HTERT RPE-1 (cell line): ENCODE results near the gene MPDU1.
"Not testable (repeated sequence)": the region's sequence is repeated elsewhere in the genome, so short reads cannot be mapped to it uniquely, and the experiment has no call there.

Source experiments
- in situ Hi-C: fragments of 300-500 bp; cut with MboI; formaldehyde crosslinking; loops from 4 replicates; pipeline ENCODE4 v1.14.3; 2020; ENCODE audit warnings: low sequenced_read_pairs

MPDU1 gene

DNA sequence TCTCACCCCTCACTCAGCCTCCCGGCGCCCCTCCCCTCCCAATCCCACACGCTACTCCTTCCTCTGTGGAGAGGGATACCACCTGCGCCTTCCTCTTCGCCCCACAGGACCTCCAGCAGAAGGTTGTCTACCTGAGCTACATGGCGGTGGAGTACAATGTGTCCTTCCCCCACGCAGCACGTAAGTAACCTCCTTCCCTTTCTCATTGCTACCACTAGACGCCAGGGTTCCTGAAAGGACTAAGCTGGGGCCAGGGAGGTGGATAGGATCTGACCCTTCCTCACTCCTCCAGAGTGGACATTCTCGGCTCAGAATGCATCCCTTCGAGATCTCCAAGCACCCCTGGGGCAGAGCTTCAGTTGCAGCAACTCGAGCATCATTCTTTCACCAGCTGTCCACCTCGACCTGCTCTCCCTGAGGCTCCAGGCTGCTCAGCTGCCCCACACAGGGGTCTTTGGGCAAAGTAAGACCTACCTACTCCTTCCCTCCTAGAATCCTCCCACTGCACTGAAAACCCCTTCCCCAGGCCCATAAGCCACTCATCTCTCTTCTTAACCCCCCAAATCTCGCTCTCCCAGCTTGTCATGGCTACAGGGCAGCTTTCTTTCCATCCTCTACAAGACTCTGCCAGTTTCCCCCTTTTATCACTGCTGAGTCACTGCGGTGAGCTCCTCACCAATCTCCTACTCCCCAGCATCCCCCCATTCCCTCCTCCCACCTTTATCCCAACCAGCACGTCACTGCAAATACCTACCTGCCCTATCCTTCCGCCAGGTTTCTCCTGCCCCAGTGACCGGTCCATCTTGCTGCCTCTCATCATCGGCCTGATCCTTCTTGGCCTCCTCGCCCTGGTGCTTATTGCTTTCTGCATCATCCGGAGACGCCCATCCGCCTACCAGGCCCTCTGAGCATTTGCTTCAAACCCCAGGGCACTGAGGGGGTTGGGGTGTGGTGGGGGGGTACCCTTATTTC lies 2.8 kb upstream of the MPDU1 start:
- in situ Hi-C loops: no loop called here

DNA sequence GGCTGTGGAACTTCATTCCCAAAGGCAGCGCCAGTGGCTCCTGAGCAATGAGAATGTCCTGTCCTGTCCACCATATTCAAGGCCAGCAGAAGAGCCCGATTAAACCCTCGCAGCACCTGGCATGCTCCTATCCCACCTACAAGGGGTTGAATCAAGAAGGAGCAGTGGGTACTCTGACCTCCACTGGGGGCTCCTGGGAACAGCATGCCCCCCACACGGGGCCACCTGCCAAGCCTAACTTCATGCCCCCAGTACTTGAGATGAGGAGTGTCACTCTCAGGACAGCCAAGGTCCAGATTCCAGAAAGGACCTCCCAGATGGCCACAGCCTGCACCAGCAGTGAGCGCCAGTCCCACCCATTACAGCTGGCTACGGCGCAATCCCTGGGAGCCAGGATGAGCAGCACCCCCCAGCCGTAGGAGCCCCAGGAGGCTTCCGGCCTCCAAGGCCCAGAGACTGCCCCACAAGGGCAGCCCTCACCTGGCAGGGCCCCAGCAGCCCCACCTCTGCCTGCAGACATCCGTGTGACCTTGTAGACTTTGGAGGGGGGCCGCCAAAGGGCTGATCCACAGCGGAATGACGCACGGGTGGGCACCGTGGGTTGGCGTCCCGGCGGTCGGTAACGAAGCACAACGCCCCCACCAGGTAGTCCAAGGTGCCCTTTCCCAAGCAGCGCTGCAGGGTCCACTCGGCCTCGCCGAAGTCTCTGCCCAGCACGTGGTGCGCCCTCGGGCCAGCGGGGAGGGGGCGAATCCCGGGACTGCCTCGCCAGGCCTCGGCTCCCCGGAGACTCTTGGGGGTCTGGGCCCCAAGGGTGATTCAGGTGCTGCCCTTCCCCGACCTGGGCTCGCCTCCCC lies 1.0 kb upstream of the MPDU1 start:
- in situ Hi-C loops: no loop called here

DNA sequence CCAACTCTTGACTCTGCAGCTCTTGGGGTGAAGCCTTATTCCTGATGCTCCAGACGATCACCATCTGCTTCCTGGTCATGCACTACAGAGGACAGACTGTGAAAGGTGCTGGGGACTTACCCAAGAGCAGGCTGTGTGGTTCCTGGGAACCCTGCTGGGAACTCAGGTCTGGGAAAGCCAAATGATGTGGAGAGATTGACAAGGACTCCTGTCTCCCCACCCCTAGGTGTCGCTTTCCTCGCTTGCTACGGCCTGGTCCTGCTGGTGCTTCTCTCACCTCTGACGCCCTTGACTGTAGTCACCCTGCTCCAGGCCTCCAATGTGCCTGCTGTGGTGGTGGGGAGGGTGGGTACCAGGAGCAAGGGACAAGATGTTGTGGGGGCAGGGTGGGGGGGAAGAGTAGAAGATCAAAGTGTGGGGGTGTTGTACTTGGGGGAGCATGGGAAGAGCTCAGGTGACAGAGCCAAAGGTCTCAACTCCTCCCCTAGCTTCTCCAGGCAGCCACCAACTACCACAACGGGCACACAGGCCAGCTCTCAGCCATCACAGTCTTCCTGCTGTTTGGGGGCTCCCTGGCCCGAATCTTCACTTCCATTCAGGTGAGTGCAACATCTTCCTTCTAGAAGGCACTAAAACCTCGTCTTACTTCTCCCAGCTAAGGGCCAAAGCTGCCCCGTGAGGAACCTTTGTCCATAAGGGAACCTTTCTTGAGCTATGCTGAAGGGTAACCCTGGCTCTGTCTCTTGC lies 3.2 kb downstream of the MPDU1 start:
- in situ Hi-C loops: no loop called here

DNA sequence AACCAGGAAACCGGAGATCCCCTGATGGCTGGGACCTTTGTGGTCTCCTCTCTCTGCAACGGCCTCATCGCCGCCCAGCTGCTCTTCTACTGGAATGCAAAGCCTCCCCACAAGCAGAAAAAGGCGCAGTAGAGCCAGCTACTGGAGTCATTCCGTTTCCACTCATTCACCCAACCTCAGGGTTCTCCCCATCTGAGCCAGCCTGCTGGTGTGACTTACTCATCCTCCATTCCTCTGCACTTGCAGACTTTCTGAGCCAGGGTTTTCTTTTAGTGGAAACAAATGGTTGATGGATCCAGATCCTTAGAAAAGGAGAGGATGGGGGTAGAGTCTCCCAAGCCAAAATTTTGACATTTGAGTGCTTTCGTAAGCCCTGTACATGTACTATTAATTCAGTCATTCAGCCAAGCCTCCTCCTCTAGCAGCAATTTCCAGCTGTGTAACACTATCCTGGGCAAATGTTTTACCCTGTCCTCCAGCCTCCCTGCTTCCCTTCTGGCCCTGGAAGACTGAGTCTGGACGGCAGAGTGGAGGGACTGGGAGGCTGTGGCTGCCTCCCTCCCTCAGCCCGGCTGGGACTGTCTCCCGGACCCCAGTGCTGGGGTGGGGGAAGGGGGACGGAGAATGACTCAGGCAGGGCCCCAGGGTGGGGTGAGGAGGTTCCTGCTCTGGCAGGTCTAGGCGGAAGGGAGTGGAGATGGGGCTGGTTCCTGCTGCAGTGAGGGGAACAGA lies 3.9 kb downstream of the MPDU1 start:
- in situ Hi-C loops: no loop called here

DNA sequence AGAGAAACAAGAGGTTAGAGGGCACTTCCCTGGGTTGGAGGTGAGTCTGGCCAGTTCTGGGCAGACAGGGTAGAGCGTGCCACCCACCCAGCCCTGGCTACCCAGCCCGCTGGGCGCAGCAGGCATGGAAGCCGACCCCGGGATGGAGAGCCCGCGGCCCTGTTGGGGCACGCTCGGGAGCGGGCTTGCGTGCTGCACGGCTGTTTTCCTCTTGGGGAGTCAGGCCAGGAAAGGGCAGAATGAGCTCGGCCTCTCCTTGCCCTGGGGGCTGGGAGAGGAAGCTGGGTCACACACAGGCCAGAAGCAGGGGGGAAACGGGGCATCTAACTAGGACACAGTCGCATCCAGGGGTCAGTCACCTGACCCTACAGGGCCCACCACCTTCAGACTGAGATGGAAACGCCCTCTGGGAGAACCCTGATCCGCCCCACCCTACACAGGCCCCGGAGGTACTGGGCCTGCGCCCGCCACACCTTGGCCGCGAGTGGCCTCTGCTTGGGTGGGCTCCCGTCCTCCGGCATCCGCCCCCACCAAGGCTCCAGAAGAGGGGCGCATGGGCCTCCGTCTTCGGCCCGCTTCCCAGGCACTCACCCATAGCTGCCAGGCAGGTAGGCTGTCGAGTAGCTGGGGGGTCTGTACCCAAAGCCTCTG lies 5.0 kb downstream of the MPDU1 start:
- in situ Hi-C loops: no loop called here

DNA sequence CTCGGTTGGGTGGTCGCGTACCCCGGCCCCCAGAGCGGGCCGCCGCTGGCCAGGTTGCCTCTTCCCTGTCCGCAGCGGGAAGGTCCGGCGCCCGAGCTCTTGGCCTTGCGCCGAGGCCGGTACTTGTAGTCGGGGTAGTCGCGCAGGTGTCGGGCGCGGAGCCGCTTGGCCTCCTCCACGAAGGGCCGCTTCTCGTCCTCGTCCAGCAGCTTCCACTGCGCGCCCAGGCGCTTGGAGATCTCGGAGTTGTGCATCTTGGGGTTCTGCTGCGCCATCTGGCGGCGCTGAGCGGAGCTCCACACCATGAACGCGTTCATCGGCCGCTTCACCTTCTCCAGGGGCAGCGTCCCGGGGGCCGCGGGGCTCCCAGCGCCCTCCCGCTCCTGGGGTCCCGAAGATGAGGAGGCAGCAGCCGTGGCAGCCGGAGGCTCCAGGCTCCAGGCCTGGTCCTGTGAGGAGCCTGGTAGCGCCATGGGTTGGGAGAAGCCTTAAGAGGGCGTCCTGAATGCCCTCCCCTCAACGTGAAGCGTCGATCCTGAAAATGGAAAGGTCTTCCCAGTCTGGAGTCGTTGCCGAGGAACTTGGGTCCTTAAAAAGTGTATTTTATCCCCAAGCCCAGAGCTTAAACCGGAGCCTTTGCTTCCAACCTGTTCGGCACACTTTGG lies 5.7 kb downstream of the MPDU1 start:
- in situ Hi-C loops: no loop called here

DNA sequence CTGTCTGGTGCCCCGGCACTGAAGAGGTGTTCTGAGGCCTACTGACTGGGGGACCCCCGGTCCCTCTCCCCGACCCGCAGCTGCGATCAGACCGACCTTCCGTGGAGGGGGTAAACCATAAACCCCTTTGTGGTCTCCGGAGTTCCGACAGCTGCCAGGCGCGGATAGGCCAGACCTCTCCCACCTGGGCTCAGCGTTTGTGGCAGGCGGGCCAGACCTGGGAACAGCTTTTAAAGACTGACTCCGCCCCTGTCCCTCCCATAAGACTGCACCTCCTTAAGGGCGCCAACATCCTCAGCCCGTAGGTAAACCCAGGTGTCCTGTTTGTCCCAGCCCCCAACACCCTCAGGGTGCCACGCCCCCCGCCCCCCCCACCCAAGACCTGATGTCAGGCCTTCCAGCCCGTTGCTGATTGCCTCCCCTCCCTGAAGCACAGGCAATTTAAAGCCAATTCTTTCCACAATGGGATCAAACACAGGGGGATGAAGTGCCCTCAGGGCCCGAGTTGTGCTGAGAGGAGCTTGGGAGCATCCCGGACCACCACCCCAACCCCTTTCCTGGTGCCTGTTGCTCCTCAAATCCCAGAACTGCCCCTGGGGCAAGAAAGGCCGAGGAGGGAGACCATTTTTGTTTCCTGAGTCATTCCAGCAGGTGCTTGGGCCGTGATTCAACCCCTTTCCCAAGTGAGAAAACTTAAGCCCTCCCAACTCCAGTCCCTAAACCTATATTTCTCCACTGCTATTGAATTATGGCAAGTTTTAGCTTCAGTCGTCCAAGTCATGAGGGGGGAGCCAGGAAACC lies 6.4 kb downstream of the MPDU1 start, which contains the start of gene SOX15:
SOX15 (minus strand) TSS at position 204 of the 801 bp plus-strand sequence. CDS start 418 bp downstream, outside the sequence.
- in situ Hi-C loops: no loop called here

DNA sequence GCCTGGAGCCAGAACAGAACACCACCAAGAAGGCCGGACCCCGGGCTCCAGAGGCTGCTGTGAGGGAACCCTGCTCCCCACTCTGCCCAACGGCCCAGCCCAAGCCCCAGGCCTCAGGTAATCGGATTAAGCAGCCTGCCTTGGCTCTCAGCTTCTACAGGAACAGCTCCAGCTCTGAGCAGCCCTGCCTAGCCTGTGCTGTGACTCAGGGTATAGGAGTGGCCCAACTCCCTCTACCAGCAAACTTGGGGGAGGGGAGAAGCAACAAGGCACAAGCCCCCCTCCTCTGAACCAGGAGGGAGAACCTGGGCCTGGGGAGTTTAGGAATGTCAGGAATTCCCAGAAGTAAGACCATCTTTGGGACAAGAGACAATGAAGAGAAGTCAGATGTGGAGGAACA lies 7.1 kb downstream of the MPDU1 start:
- in situ Hi-C loops: no loop called here

DNA sequence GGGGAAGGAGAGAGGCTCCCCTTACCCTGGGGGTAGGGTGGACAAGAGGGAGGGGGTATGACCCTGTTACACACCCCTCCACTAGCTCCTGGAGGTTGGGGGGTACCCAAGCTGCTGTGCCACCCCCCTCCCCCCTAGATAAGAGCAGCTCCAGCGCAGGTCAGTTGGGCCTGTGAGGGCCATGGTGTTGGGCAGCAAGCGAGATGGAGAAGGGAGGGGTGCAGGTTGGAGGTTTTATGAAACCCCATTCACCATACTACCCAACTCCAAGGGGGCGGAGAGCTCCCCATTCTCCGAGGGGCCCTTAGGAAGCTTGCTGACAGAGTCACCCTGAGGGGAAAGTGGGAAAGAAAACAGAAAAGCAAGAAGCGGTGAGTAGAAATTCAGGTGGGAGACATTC lies 7.9 kb downstream of the MPDU1 start:
- in situ Hi-C loops: no loop called here

DNA sequence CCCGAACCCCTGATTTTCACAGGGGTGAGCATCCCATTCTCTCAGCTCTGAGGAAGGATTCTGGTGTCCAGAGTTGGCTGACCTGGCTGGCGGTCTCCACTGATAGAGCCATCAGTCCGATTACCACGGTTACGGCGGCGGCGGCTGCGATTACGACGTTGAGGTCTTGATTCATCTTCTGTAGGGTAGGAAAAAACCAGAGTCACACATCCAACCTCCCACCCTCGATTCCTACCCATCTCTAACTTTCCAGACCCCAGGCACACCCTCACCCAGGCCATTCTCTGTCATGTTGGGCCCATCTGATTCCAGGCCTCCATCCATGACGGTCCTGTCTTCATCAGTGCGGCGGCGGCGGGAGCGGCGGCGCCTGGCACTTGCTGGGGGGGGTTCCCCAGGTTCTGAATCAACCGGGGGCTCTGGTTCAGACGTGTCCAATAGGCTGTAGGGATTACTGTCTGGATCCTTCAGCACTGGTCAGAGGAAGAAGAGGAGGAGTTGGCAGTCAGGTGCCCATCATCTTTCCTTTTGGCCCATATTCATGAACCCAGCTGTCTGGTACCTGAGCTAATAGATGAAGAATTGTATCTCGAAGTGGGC lies 8.9 kb downstream of the MPDU1 start:
- in situ Hi-C loops: no loop called here

DNA sequence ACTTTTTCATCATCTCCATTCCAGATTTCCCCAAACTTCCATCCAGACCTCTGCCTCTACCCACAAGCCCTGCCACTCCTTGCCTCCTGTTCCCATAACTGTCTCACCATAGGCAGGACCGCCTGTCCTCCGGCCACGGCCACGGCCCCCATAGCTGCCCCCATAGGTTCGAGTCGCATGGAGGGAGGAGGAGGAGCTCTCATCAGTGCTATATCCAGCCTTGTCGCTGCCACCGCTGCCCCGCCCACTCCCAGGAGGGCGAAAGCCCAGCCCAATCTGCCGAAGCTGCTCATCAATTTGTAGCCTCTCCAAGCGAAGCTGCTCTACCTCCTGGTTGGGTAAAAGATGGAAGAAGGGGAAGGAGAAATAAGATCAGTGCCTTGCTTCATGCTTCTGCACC lies 9.6 kb downstream of the MPDU1 start:
- in situ Hi-C loops: no loop called here

DNA sequence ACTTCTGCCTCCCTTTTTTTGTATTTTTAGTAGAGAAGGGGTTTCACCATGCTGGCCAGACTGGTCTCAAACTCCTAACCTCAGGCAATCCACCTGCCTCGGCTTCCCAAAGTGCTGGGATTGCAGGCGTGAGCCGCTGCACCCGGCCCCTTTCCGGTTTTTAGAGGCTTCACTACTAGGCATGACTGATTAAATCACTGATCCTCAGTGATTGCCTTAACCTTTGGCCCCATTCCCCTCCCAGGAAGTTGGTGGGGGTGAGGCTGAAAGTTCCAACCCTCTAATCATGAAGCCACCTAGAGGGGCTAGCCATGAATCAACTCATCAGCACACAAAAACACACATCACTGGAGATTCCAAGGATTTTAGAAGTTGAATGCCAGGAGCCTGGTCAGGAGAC lies 13.9 kb downstream of the MPDU1 start:
- in situ Hi-C loops: not testable (repeated sequence)

DNA sequence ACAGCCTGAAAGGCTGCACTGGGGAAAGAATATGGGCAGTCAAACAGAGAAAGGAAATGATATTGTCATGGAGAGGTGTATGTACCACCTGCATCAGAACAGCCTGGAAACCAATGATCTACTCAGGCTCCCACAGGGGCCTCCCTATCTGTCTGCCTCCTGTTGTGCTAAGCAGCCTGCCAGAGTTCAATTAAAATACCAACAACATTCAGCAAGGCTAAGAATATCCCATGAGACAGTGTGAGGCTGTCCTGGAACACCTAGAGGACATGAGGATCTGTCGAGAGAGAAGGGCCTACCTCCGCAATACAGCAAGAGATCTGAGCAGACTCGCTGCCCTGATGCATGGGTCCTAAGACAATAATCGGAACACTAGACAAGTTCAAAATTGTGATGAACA lies 22.6 kb downstream of the MPDU1 start:
- in situ Hi-C loops: no loop called here

DNA sequence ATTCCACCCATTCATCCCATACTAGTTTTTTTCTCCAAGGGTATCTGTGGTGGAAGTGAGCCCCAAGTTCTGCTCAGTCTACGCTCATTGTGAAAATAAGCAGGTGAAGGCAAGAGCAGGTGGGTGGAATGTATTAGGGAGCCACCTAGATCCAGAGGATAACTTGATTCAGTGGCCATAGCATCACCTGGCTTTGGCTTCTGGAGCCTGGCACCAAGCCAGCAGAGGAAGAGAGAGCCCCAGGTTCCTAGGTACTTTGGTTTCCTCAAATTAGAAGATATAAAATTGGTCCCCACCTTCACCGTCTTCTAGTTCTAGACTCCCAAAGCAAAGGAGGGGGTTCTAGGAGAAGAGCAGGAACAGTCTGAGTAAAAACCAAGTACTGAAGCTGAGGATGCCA lies 27.0 kb downstream of the MPDU1 start:
- in situ Hi-C loops: no loop called here

DNA sequence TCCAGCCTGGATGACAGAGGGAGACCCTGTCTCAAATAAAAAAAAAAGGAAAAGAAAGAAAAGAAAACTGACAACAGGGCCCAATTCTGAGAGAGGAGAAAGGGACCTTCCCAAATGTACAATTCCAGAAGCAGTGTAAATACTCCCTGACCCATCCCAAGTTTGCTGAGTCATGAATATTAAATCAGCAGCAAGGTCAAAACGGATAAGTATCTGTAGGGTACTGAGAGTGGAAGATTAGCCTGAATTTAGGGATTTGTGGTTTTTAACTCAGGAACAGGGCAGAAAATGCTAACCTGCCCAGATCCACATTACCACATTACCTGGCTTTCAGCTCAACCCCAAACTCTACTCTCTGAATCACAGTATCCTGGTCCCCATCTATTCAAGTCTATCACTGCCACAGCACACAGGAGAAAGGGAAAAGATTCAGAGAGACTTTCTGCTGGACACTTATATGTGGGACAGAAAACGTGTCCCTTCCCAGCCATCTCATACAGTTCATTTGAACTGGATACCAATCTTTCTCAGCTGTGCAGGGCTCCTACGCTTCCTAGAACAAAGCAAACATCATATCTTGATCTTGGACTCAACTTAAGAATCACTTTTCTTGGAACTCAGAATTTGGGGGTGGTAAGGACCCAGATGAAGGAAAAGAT lies 28.1 kb downstream of the MPDU1 start:
- in situ Hi-C loops: no loop called here

DNA sequence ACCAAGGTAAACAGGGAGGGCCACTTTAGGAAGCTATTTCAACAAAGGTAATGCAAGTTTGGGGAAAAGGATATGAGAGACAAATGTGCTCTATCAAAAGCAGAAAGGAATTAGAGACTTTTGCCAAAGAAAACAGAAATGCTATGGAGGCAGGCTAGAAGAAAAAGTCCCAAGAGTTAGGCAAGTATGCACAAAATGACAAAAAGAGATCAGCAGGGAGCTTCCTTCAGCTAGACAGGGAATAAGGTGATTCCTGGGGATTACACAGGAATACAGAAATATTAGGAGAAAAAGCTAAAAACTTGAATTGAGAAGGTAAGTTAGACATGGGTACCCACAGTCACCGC lies 28.6 kb downstream of the MPDU1 start:
- in situ Hi-C loops: no loop called here

DNA sequence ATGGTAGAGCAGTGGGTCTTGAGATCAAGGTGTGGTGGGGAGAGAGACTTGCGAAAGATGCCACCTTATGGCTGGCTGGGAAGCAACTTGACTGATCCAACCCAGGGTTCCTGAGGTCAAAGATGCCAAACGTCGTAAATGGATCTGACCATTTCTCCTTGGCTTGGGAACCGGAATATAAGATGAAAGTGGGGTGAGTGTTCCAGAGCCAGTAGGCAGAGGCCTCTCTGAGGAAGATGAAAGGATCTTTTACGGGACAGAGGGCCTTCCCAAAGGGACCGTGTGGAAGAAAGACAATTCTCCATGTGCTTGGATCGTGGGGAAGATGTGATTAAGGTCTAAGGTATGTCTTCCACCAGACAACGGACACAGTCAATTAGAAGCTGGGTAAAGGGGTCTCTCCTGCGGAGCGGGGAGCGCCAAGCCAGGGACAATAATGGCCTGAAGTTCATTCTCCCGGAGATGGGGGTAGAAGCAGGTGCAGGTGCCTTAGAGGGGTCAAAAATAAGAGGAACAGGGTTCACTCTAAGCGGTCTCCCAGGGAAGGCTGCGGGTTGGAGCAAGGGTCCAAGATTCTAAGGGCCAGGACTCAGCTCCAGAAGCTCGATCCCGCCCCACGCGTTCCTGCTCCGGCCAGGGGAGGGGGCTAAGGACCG lies 30.2 kb downstream of the MPDU1 start:
- in situ Hi-C loops: no loop called here
